Fibroblast of mammary gland (primary cell): ENCODE data around the gene IGIP.

Experiments
- DNase-seq: peaks from one replicate; pipeline ENCODE4 v3.0.0-alpha.2; 2010; ENCODE audit warnings: low read depth
- H3K4me3 ChIP-seq: 2 replicates; pipeline ENCODE4 v1.5.1; 2011; ENCODE audit warnings: low read depth, mild to moderate bottlenecking, low read length, moderate library complexity; ENCODE audit not compliant: control insufficient read depth
- TF ChIP-seq, protein P1 (sequence below): conservative IDR thresholded peaks from 2 replicates; pipeline ENCODE4 v1.5.1; 2011; ENCODE audit warnings: low read depth, low read length, inconsistent platforms; ENCODE audit not compliant: control insufficient read depth, insufficient read depth

The IGIP gene

DNA sequence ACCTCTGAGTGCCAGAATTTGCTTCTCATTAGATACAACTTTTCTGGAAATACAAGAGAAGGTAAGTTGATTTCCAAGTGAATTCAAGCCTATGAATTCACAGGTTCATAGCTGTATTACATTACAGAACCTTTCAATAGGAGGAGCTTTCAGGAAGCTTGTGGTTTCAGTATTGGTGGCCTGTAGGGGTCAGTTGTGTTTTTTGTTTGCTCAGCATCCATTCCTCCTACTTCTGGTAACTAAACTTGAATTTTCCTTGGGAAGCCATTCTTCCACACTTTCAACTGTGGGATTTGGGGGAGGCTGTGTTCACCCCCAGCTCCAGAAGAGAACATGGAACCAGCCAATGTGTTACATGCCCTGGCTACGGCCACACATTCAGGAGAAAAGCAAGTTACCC is 43.7 kb downstream of the IGIP start:
- TF ChIP-seq, protein P1, sequence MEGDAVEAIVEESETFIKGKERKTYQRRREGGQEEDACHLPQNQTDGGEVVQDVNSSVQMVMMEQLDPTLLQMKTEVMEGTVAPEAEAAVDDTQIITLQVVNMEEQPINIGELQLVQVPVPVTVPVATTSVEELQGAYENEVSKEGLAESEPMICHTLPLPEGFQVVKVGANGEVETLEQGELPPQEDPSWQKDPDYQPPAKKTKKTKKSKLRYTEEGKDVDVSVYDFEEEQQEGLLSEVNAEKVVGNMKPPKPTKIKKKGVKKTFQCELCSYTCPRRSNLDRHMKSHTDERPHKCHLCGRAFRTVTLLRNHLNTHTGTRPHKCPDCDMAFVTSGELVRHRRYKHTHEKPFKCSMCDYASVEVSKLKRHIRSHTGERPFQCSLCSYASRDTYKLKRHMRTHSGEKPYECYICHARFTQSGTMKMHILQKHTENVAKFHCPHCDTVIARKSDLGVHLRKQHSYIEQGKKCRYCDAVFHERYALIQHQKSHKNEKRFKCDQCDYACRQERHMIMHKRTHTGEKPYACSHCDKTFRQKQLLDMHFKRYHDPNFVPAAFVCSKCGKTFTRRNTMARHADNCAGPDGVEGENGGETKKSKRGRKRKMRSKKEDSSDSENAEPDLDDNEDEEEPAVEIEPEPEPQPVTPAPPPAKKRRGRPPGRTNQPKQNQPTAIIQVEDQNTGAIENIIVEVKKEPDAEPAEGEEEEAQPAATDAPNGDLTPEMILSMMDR, result peak; percentile 11
- peak; percentile 38 for DNase-seq
- no peak overlapping the region for H3K4me3 ChIP-seq

DNA sequence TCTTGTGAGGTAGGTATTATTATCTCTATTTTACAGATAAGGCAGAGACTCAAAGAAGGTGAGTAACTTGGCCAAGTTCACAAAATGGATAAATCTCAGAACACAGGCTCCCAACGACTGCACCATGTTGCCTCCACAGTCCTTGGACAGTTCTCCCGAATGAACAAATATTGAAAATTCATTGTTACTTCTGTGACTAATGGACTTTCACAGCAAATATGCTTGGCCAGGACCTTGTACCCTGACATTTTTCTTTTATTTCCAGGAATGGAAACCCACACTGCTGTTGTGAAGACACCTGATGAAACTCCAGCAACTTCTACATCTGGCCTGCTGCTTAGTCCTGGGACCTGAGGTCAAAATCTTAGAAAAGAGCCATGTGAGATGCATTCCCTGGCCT is 46.7 kb downstream of the IGIP start:
- no peak overlapping the region for H3K4me3 ChIP-seq
- TF ChIP-seq, protein P1, result no peak
- DNase-seq, result no peak

- DNase-seq, result no peak
- no peak overlapping the region for H3K4me3 ChIP-seq
- TF ChIP-seq, protein P1, result no peak
Observed at GRCh38 chr5:140174014-140174413, 48.3 kb downstream of the IGIP start.

GRCh38 chr5:140174465-140175366 is 49.0 kb downstream of the IGIP start, which contains the start of gene CYSTM1:
TSS of gene CYSTM1 (plus strand) at chr5:140175188. CDS start at chr5:140194466, 19,278 bp downstream.
- DNase-seq, result peak; percentile 93
- TF ChIP-seq, protein P1, result no peak
- peak within 1 kb of the TSS; percentile 83 for H3K4me3 ChIP-seq

GRCh38 chr5:140175367-140176030 is 49.8 kb downstream of the IGIP start:
- H3K4me3 ChIP-seq, result peak overlapping the region; percentile 83
- peak; percentile 55 for DNase-seq
- TF ChIP-seq, protein P1, result peak; percentile 6

DNA sequence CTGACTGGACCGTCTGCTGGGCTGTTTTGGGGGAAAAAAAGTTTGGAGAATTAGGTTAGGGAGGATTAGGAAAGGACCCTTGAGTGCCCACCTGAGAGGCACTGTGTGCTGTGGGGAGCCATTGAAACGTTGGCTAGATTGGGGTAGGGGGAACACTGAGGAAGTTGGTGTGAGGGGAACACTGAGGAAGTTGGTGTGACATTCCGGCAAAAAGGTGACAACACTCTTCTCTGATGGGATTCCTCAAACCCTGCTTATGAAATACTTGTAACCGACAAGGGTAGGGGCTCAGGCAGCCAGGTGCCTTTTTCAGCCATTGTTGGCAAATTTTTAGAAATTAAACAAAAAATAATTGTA is 50.3 kb downstream of the IGIP start:
- H3K4me3 ChIP-seq, result peak overlapping the region; percentile 83
- DNase-seq, result no peak
- TF ChIP-seq, protein P1, result no peak

GRCh38 chr5:140178086-140178410 is 52.3 kb downstream of the IGIP start:
- TF ChIP-seq, protein P1, result no peak
- no peak for DNase-seq
- H3K4me3 ChIP-seq, result no peak overlapping the region
